AG04449 (cell line): Measurements from ENCODE around the gene DGKD.

Experiments used
- CTCF ChIA-PET: fragments of 350-600 bp; formaldehyde crosslinking; extraction: SDS; loops from one replicate; lab custom pipeline; 2021; ENCODE audit warnings: antibody characterized with exemption; lab: Yijun Ruan, JAX
- POLR2A ChIA-PET: fragments of 400-600, 350-600 bp; formaldehyde crosslinking; extraction: SDS; loops from one replicate; lab custom pipeline; 2020; ENCODE audit warnings: antibody characterized with exemption, inconsistent platforms; lab: Yijun Ruan, JAX
- DNase-seq: peaks from one replicate; pipeline ENCODE4 v3.0.0-alpha.2; 2010; ENCODE audit warnings: low read depth, low spot score
- H3K4me3 ChIP-seq: 2 replicates; pipeline ENCODE4 v1.5.1; 2011; ENCODE audit warnings: low read depth, mild to moderate bottlenecking, control low read depth, low read length
- CTCF ChIP-seq: IDR thresholded peaks from one replicate; pipeline ENCODE4 v1.5.1; 2011; ENCODE audit warnings: mild to moderate bottlenecking, moderate library complexity, low read length, control low read depth, inconsistent platforms; ENCODE audit not compliant: insufficient read depth; ENCODE audit errors: missing control alignments

Gene DGKD, protein sequence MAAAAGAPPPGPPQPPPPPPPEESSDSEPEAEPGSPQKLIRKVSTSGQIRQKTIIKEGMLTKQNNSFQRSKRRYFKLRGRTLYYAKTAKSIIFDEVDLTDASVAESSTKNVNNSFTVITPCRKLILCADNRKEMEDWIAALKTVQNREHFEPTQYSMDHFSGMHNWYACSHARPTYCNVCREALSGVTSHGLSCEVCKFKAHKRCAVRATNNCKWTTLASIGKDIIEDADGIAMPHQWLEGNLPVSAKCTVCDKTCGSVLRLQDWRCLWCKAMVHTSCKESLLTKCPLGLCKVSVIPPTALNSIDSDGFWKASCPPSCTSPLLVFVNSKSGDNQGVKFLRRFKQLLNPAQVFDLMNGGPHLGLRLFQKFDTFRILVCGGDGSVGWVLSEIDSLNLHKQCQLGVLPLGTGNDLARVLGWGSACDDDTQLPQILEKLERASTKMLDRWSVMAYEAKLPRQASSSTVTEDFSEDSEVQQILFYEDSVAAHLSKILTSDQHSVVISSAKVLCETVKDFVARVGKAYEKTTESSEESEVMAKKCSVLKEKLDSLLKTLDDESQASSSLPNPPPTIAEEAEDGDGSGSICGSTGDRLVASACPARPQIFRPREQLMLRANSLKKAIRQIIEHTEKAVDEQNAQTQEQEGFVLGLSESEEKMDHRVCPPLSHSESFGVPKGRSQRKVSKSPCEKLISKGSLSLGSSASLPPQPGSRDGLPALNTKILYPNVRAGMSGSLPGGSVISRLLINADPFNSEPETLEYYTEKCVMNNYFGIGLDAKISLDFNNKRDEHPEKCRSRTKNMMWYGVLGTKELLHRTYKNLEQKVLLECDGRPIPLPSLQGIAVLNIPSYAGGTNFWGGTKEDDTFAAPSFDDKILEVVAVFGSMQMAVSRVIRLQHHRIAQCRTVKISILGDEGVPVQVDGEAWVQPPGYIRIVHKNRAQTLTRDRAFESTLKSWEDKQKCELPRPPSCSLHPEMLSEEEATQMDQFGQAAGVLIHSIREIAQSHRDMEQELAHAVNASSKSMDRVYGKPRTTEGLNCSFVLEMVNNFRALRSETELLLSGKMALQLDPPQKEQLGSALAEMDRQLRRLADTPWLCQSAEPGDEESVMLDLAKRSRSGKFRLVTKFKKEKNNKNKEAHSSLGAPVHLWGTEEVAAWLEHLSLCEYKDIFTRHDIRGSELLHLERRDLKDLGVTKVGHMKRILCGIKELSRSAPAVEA

DNA sequence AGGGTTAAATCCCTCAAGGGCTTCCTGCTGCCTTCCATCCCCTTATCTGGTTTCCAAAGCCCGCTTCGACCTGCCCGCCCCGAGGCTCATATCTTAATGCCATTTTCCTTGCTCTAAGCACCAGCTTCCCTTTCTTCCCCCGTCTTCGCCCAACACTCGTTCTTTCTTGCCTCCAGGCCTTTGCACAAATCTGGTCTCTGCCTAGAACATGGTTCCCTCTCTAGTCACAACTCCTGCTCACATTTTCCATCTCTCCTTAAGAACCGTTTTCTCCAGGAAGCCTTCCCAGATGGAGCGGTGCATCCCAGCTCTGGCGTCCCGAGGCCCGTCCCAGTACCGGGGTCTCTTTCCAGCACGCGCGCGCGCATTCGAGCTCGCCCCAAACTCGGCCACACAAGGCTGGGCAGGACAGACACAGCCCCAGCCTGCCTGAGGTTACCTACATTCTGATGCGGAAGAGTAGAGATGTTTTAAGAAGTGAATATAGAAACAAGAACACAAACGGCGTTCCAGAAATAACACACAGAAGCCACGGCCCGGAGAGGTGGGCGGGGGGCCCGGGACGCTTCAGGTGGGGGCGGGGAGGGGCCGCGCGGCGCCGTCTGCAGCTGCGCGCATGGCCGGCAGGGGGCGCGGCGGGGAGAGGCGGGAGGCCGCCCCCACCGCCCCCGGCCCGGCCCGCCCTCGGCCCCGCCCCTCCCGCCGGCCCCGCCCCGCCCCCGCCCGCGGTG is at the start of gene DGKD:
TSS of gene DGKD (plus strand) at position 726 of the 731 bp plus-strand sequence. CDS start 25 bp downstream, outside the sequence.
- ChIA-PET CTCF (interaction anchor here (0.6 to 3.9 kb wide), 29 partner anchors 9 to 357 kb away, joined by 3 to 38 read pairs (median 4); no protein-coding TSS in a partner anchor), POLR2A (interaction anchor here (0.9 kb wide), 1 partner anchor 102 kb away, joined by 3 read pairs; the partner anchor contains the start of gene ATG16L1)
- no peak for DNase-seq
- peak; percentile 45 for TF ChIP-seq CTCF
- peak within 1 kb of the TSS; percentile 68 for H3K4me3 ChIP-seq

GRCh38 chr2:233307565-233307964 is 46.7 kb upstream of the DGKD start, which contains the start of gene SAG:
Gene SAG (plus strand): TSS chr2:233307816. CDS start chr2:233309190, 1,374 bp downstream.
- no peak for DNase-seq
- no peak for TF ChIP-seq CTCF
- ChIA-PET CTCF (no interaction called here), POLR2A (no interaction called here)
- H3K4me3 ChIP-seq: no peak within 1 kb of the TSS

DNA sequence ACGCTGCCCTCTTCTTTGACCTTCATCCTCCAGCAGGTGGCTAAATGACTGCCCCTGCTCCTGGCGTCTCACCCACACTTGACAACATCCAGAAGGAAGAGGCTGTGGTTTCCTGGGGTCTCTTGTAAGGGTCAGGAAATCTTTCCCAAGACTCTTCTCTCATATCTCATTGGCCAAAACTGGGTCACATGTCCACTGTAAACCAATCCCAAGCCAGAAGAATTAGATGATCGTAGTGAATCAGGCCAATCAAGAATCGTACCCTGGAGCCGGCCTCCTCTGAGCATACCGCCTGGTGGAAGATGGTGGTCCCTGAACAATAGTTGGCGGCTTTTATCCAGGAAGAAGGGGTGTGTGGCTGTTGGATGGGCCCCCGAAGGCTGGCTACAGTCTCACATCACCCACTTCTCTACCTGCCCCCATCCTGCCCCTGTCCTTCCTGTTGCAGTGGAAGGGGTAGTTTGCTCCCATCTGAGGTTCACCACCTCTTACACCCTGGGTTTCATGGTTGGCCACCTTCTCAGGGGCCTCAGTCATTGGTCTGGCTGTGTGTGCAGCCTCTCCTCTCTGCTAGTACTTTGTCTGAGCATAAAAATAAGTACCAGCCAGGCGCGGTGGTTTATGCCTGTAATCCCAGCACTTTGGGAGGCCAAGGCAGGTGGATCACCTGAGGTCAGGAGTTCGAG is 42.9 kb upstream of the DGKD start:
- no peak for TF ChIP-seq CTCF
- no peak overlapping the region for H3K4me3 ChIP-seq
- POLR2A ChIA-PET: no interaction called here
- CTCF ChIA-PET: no interaction called here
- DNase-seq: no peak

DNA sequence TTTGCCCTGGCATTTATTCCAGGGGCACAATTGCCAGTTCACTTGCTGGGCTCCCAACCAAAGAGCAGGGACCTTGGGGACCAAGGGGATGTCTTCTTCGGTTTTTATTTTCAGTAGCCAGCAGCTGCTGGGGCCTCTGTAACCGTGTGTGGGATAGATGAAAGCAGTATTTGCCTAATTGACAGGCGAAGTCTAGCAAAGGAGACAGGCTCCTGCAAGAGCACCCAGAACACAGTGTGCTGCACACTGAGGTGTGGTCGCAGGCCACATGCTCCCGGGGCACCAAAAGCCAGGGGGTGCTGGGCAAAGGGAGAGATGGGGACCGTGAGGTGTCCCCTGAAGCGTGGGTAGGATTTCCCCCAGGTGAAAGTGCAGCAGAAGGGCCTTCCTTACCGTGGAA is 41.4 kb upstream of the DGKD start:
- no peak for TF ChIP-seq CTCF
- no peak overlapping the region for H3K4me3 ChIP-seq
- ChIA-PET CTCF (no interaction called here), POLR2A (interaction anchor here (0.6 kb wide), 1 partner anchor 13 kb away, joined by 3 read pairs; no protein-coding TSS in a partner anchor)
- DNase-seq: no peak

- ChIA-PET POLR2A (no interaction called here), CTCF (no interaction called here)
Observed at GRCh38 chr2:233314180-233314925, 39.9 kb upstream of the DGKD start.

More at GRCh38 chr2:233314180-233314925, 39.9 kb upstream of the DGKD start:
- no peak for DNase-seq
- H3K4me3 ChIP-seq: no peak overlapping the region
- TF ChIP-seq CTCF: no peak
